Upper lobe of left lung (tissue), 4 donors: Measurements from ENCODE around the gene CNPY1.
"Not testable (repeated sequence)": the region's sequence is repeated elsewhere in the genome, so short reads cannot be mapped to it uniquely, and the experiment has no call there.

Source experiments
- EP300 ChIP-seq, 4 donors: sonication (generic); formaldehyde crosslinking; IDR thresholded peaks; one replicate each; pipeline ENCODE4 v1.5.1; 2017; ENCODE audit warnings: antibody characterized with exemption in 4 of 4, control low read depth in 2 of 4
- POLR2A ChIP-seq, 4 donors: fragments of 450-650 bp; IDR thresholded peaks; one replicate each; pipeline ENCODE4 v1.5.1; 2016 to 2017; ENCODE audit warnings: antibody characterized with exemption in 4 of 4, mild to moderate bottlenecking in 2 of 4
- POLR2AphosphoS5 ChIP-seq, 2 donors: sonication (generic); formaldehyde crosslinking; IDR thresholded peaks; one replicate each; pipeline ENCODE4 v1.5.1; 2017; ENCODE audit warnings: antibody characterized with exemption in 2 of 2
- TF ChIP-seq, protein P1 (sequence below), 6 experiments: fragments of 450-650 bp in 4 of 6; fragments of 200-600 bp in 2 of 6; sonication (generic) in 2 of 6; IDR thresholded peaks; one replicate each; pipeline ENCODE4 v1.5.1; 2016 to 2019; ENCODE audit warnings: antibody characterized with exemption in 6 of 6

DNA sequence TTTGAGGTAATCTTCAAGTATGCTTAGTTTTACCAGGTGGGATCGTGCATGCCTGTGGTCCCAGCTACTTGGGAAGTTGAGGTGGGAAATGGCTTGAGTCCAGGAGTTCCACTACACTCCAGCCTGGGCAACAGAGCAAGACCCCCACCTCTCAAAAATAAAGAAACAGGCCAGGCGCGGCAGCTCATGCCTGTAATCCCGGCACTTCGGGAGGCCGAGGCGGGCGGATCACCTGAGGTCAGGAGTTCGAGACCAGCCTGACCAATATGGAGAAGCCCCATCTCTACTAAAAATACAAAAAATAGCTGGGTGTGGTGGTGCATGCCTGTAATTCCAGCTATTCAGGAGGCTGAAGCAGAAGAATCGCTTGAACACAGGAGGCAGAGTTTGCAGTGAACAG is 16.6 kb upstream of the CNPY1 start:
- TF ChIP-seq, protein P1, sequence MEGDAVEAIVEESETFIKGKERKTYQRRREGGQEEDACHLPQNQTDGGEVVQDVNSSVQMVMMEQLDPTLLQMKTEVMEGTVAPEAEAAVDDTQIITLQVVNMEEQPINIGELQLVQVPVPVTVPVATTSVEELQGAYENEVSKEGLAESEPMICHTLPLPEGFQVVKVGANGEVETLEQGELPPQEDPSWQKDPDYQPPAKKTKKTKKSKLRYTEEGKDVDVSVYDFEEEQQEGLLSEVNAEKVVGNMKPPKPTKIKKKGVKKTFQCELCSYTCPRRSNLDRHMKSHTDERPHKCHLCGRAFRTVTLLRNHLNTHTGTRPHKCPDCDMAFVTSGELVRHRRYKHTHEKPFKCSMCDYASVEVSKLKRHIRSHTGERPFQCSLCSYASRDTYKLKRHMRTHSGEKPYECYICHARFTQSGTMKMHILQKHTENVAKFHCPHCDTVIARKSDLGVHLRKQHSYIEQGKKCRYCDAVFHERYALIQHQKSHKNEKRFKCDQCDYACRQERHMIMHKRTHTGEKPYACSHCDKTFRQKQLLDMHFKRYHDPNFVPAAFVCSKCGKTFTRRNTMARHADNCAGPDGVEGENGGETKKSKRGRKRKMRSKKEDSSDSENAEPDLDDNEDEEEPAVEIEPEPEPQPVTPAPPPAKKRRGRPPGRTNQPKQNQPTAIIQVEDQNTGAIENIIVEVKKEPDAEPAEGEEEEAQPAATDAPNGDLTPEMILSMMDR (IDR thresholded peaks at IDR 0.05), result not testable (repeated sequence)
- TF ChIP-seq POLR2A, POLR2AphosphoS5, EP300 (IDR thresholded peaks at IDR 0.05): not testable (repeated sequence)
